H1 (cell line): ENCODE measurements around the gene MSTO1. TPM values are rescaled to one million over a fixed set of nuclear protein-coding genes. Genes with fewer than 3 reads are reported as not detected.

Source experiments
- CTCF ChIA-PET: fragments of 300-600 bp; sonication (Branson Sonifier 250); formaldehyde crosslinking; loops from one replicate; lab custom pipeline; 2021; ENCODE audit not compliant: partially characterized antibody; lab: Charles Lee
- POLR2A ChIA-PET: fragments of 300-600 bp; sonication (Branson Sonifier 250); formaldehyde crosslinking; loops from one replicate; lab custom pipeline; 2021; ENCODE audit warnings: inconsistent platforms; ENCODE audit not compliant: partially characterized antibody; lab: Charles Lee
- DNase-seq, 2 experiments: peaks; one replicate each; pipeline versions ENCODE4 v3.0.0 to v3.0.0-alpha.2; 2010 to 2022; ENCODE audit warnings: low spot score in 2 of 2, low read depth in 1 of 2, mixed read lengths in 1 of 2
- FAIRE-seq: peaks from 2 replicates; lab custom pipeline; 2011; peaks lifted over from hg19 to GRCh38; lab: Jason Lieb, UNC
- H2AFZ ChIP-seq: 2 replicates; pipeline ENCODE4 v1.8.1; 2012; ENCODE audit warnings: low read length, inconsistent platforms
- H2AK5ac ChIP-seq: 2 replicates; pipeline ENCODE4 v1.6.1; 2013; ENCODE audit warnings: low read depth, low read length
- H2BK120ac ChIP-seq: replicated peaks from 2 replicates; pipeline ENCODE3; 2013; ENCODE audit warnings: low read depth, low read length, inconsistent platforms
- H2BK12ac ChIP-seq: 2 replicates; pipeline ENCODE4 v1.6.1; 2013; ENCODE audit warnings: low read depth, low read length
- H2BK15ac ChIP-seq: 2 replicates; pipeline ENCODE4 v1.6.1; 2013; ENCODE audit warnings: low read length
- H2BK20ac ChIP-seq: 2 replicates; pipeline ENCODE4 v1.6.1; 2013; ENCODE audit warnings: low read length
- H2BK5ac ChIP-seq: 2 replicates; pipeline ENCODE4 v1.6.1; 2013; ENCODE audit warnings: low read depth, low read length
- H3K14ac ChIP-seq: 2 replicates; pipeline ENCODE4 v1.6.1; 2013; ENCODE audit warnings: inconsistent platforms; ENCODE audit not compliant: insufficient read length
- H3K18ac ChIP-seq: 2 replicates; pipeline ENCODE4 v1.6.1; 2013; ENCODE audit warnings: low read length; ENCODE audit errors: extremely low read depth
- H3K23ac ChIP-seq: 2 replicates; pipeline ENCODE4 v1.6.1; 2013; ENCODE audit warnings: inconsistent platforms; ENCODE audit not compliant: insufficient read length
- H3K23me2 ChIP-seq: 2 replicates; pipeline ENCODE4 v1.6.1; 2013; ENCODE audit warnings: low read depth, low read length
- H3K27ac ChIP-seq: 2 replicates; pipeline ENCODE4 v1.6.1; 2011; ENCODE audit warnings: low read depth, low read length, inconsistent platforms
- H3K27me3 ChIP-seq, 4 experiments: replicated peaks in 1 of 4; 1 replicate in 1 of 4; 2 replicates in 3 of 4; pipeline versions ENCODE4 v1.6.1 to v1.8.1; 2011 to 2013; ENCODE audit warnings: low read length in 3 of 4, mild to moderate bottlenecking in 3 of 4, inconsistent platforms in 2 of 4, mixed read lengths in 2 of 4, moderate library complexity in 1 of 4; ENCODE audit not compliant: control insufficient read depth in 3 of 4, insufficient read depth in 3 of 4; ENCODE audit errors: extremely low read depth in 1 of 4
- H3K36me3 ChIP-seq, 4 experiments: 2 replicates each; pipeline versions ENCODE4 v1.6.1 to v1.8.1; 2011 to 2013; ENCODE audit warnings: mild to moderate bottlenecking in 4 of 4, low read length in 3 of 4, moderate library complexity in 2 of 4, control low read depth in 1 of 4, inconsistent platforms in 1 of 4; ENCODE audit not compliant: insufficient read depth in 4 of 4, control insufficient read depth in 2 of 4
- H3K4ac ChIP-seq: replicated peaks from 2 replicates; pipeline ENCODE3; 2013; ENCODE audit warnings: low read length, low read depth, mixed read lengths, inconsistent platforms; ENCODE audit not compliant: insufficient read length
- H3K4me1 ChIP-seq, 4 experiments: replicated peaks in 1 of 4; 1 replicate in 1 of 4; 2 replicates in 3 of 4; pipeline versions ENCODE4 v1.6.1 to v1.8.1; 2011 to 2013; ENCODE audit warnings: low read length in 3 of 4, inconsistent platforms in 2 of 4, mixed read lengths in 1 of 4; ENCODE audit not compliant: insufficient read depth in 4 of 4, control insufficient read depth in 3 of 4
- H3K4me2 ChIP-seq, 2 experiments: 2 replicates each; pipeline versions ENCODE4 v1.6.1 to v1.8.1; 2011 to 2013; ENCODE audit warnings: low read depth in 2 of 2, low read length in 2 of 2, control low read depth in 1 of 2, inconsistent platforms in 1 of 2, mild to moderate bottlenecking in 1 of 2; ENCODE audit not compliant: insufficient read depth in 1 of 2
- H3K4me3 ChIP-seq, 4 experiments: fragments of 200-600, 300-600 bp in 1 of 4; sonication (generic), shearing (Covaris generic), sonication (Bioruptor Twin) in 1 of 4; 2 replicates each; pipeline versions ENCODE4 v1.5.1 to v1.8.1; 2011 to 2016; ENCODE audit warnings: low read length in 4 of 4, low read depth in 3 of 4, control low read depth in 2 of 4, inconsistent platforms in 2 of 4, mild to moderate bottlenecking in 2 of 4, mixed read lengths in 1 of 4, moderate library complexity in 1 of 4; ENCODE audit not compliant: insufficient read depth in 2 of 4; ENCODE audit errors: extremely low read depth in 1 of 4
- H3K56ac ChIP-seq: replicated peaks from 2 replicates; pipeline ENCODE3; 2013; ENCODE audit warnings: low read depth, mild to moderate bottlenecking, mixed read lengths, low read length, inconsistent platforms; ENCODE audit not compliant: insufficient read length
- H3K79me1 ChIP-seq: 2 replicates; pipeline ENCODE4 v1.6.1; 2013; ENCODE audit warnings: low read depth, low read length, control low read depth
- H3K79me2 ChIP-seq, 2 experiments: 2 replicates each; pipeline versions ENCODE4 v1.6.1 to v1.8.1; 2012 to 2013; ENCODE audit warnings: low read length in 2 of 2, mild to moderate bottlenecking in 2 of 2, inconsistent platforms in 1 of 2; ENCODE audit not compliant: insufficient read depth in 2 of 2, control insufficient read depth in 1 of 2
- H3K9ac ChIP-seq, 4 experiments: replicated peaks in 1 of 4; 1 replicate in 1 of 4; 2 replicates in 3 of 4; pipeline versions ENCODE4 v1.6.1 to v1.8.1; 2011 to 2013; ENCODE audit warnings: low read depth in 3 of 4, low read length in 3 of 4, control low read depth in 2 of 4, mild to moderate bottlenecking in 2 of 4, moderate library complexity in 2 of 4, inconsistent platforms in 1 of 4; ENCODE audit errors: extremely low read depth in 1 of 4
- H3K9me3 ChIP-seq, 2 experiments: 2 replicates each; pipeline versions ENCODE4 v1.6.1 to v1.8.1; 2012 to 2013; ENCODE audit warnings: mild to moderate bottlenecking in 2 of 2, moderate library complexity in 2 of 2, control low read depth in 1 of 2, inconsistent platforms in 1 of 2, low read depth in 1 of 2, low read length in 1 of 2, mixed read lengths in 1 of 2; ENCODE audit not compliant: insufficient read depth in 2 of 2
- H4K20me1 ChIP-seq, 2 experiments: replicated peaks in 1 of 2; 2 replicates each; pipeline versions ENCODE3 to v1.8.1; 2011 to 2013; ENCODE audit warnings: inconsistent platforms in 2 of 2, low read length in 2 of 2, mild to moderate bottlenecking in 1 of 2; ENCODE audit not compliant: insufficient read depth in 2 of 2, control insufficient read depth in 1 of 2
- H4K5ac ChIP-seq: 2 replicates; pipeline ENCODE4 v1.6.1; 2013; ENCODE audit warnings: low read length, low read depth, mixed read lengths, inconsistent platforms; ENCODE audit not compliant: insufficient read length
- H4K8ac ChIP-seq: 2 replicates; pipeline ENCODE4 v1.8.0; 2013; ENCODE audit warnings: mild to moderate bottlenecking, moderate library complexity, low read length, inconsistent platforms; ENCODE audit not compliant: insufficient read depth; ENCODE audit errors: extremely low read depth
- H4K91ac ChIP-seq: replicated peaks from 2 replicates; pipeline ENCODE3; 2013; ENCODE audit warnings: low read length, mixed read lengths, inconsistent platforms; ENCODE audit not compliant: insufficient read length
- BRCA1 ChIP-seq: IDR thresholded peaks from 2 replicates; pipeline ENCODE4 v1.6.1; 2012; ENCODE audit warnings: low read depth, low read length, improper control_type of control experiment
- EGR1 ChIP-seq: IDR thresholded peaks from 2 replicates; pipeline ENCODE4 v1.6.1; 2011; ENCODE audit warnings: low read depth, low read length, borderline replicate concordance
- EP300 ChIP-seq, 2 experiments: IDR thresholded peaks; 1 replicate in 1 of 2; 2 replicates in 1 of 2; pipeline ENCODE4 v1.6.1; 2011 to 2012; ENCODE audit warnings: low read depth in 2 of 2, low read length in 2 of 2, mild to moderate bottlenecking in 2 of 2, borderline replicate concordance in 1 of 2, inconsistent platforms in 1 of 2, moderate library complexity in 1 of 2
- FOSL1 ChIP-seq: IDR thresholded peaks from 2 replicates; pipeline ENCODE4 v1.6.1; 2011; ENCODE audit warnings: mild to moderate bottlenecking, low read depth, low read length, moderate library complexity; ENCODE audit not compliant: insufficient read depth
- GTF2F1 ChIP-seq: IDR thresholded peaks from 2 replicates; pipeline ENCODE4 v1.6.1; 2012; ENCODE audit warnings: low read depth, low read length, improper control_type of control experiment, borderline replicate concordance
- HDAC6 ChIP-seq: IDR thresholded peaks from one replicate; pipeline ENCODE4 v1.7.1; 2012; ENCODE audit warnings: low read depth, mild to moderate bottlenecking, inconsistent platforms, low read length, moderate library complexity
- KDM1A ChIP-seq: fragments of 200-600, 300-600 bp; sonication (generic); IDR thresholded peaks from 2 replicates; pipeline ENCODE4 v1.7.1; 2016; ENCODE audit warnings: mild to moderate bottlenecking, low read length, borderline replicate concordance
- POLR2A ChIP-seq, 2 experiments: IDR thresholded peaks; 1 replicate in 1 of 2; 2 replicates in 1 of 2; pipeline ENCODE4 v1.6.1; 2011; ENCODE audit warnings: low read depth in 2 of 2, low read length in 2 of 2, mild to moderate bottlenecking in 2 of 2; ENCODE audit errors: control extremely low read depth in 1 of 2
- RAD21 ChIP-seq, 2 experiments: IDR thresholded peaks in 1 of 2; conservative IDR thresholded peaks in 1 of 2; 2 replicates each; pipeline ENCODE4 v1.6.1; 2011; ENCODE audit warnings: low read depth in 2 of 2, low read length in 2 of 2, improper control_type of control experiment in 1 of 2, inconsistent platforms in 1 of 2, mild to moderate bottlenecking in 1 of 2, moderate library complexity in 1 of 2
- WGBS, 2 experiments: shearing (Covaris generic) in 1 of 2; methylation state at CpG; one replicate each; pipeline versions ENCODE4 v1.1.6 to v1.1.7; 2013 to 2015; ENCODE audit warnings: low lambda C conversion rate in 2 of 2, mixed read lengths in 2 of 2, inconsistent platforms in 1 of 2, low coverage in 1 of 2, missing lambda C conversion rate in 1 of 2; ENCODE audit not compliant: insufficient replicate concordance in 2 of 2, insufficient coverage in 1 of 2, insufficient read length in 1 of 2; ENCODE audit errors: extremely low coverage in 1 of 2, missing lambda C conversion rate in 1 of 2; 5-methylcytosine and 5-hydroxymethylcytosine counted together
- polyA plus RNA-seq, 7 experiments: library from polyadenylated mRNA; depleted of rRNA in 3 of 7; stranded (reverse) in 5 of 7; unstranded in 2 of 7; fragments of >200 nt in 5 of 7; fragments of 200-250 nt in 2 of 7; gene quantifications; 1 replicate in 5 of 7; 2 replicates in 1 of 7; 4 replicates in 1 of 7; pipeline versions ENCODE4 v1.2.1 to v1.2.3, GENCODE V29; 2011 to 2013; ENCODE audit warnings: missing spikeins in 2 of 7, mixed read lengths in 2 of 7
- total RNA-seq: library from RNA; stranded (reverse); fragmentation: NEBNext Ultra II Directional; extraction: Animal tissue kit (Norgen Biotek cat#: 25700); gene quantifications from 2 replicates; pipeline ENCODE4 v1.2.1, GENCODE V29; 2021

The MSTO1 gene
- total and polyA plus RNA-seq, 2 of the 8 experiments (the other 6 are each of a cell fraction or from before 2014, with no cell fraction given), result 40.5 to 51.0 TPM

- H3K23ac ChIP-seq, result no peak overlapping the region
- peak; percentile 75 for FAIRE-seq
- TF ChIP-seq EGR1 (no peak), POLR2A (IDR thresholded peaks at IDR 0.05; ENCODE audit: control extremely low read depth in 1 of 2, low read depth in 2 of 2, low read length in 2 of 2) (no peak), BRCA1 (no peak), HDAC6 (no peak), FOSL1 (no peak), KDM1A (peak; percentile 78; the same call in 1 of the 2 replicates), GTF2F1 (no peak), EP300 (IDR thresholded peaks at IDR 0.05; ENCODE audit: borderline replicate concordance in 1 of 2, low read depth in 2 of 2, low read length in 2 of 2) (no peak), RAD21 (IDR thresholded peaks at IDR 0.05 in 1 of 2, conservative IDR thresholded peaks at IDR 0.05 in 1 of 2; ENCODE audit: low read depth in 2 of 2, low read length in 2 of 2) (peak; percentile 74 to 79)
Measured at GRCh38 chr1:155591770-155592169, 18.2 kb upstream of the MSTO1 start.

More at GRCh38 chr1:155591770-155592169, 18.2 kb upstream of the MSTO1 start:
- Histone ChIP-seq H2BK12ac (no peak overlapping the region), H3K4me3 (no peak overlapping the region), H3K36me3 (no peaks in the 10 kb centered on the region), H3K27me3 (no peaks in the 10 kb centered on the region), H2BK5ac (no peak overlapping the region), H3K56ac (no peak overlapping the region), H4K20me1 (no peaks in the 10 kb centered on the region), H4K5ac (no peak overlapping the region), H3K27ac (no peak overlapping the region), H3K79me1 (no peaks in the 10 kb centered on the region), H2AFZ (no peak overlapping the region), H4K8ac (no peak overlapping the region), H4K91ac (no peak overlapping the region), H2BK120ac (no peak overlapping the region), H3K9me3 (no peaks in the 10 kb centered on the region), H3K23me2 (no peaks in the 10 kb centered on the region), H3K18ac (no peak overlapping the region), H3K79me2 (no peaks in the 10 kb centered on the region), H3K4ac (no peak overlapping the region), H3K9ac (no peak overlapping the region), H3K4me2 (no peak overlapping the region), H2BK15ac (no peak overlapping the region), H3K14ac (no peak overlapping the region), H2AK5ac (no peak overlapping the region), H3K4me1 (no peaks in the 10 kb centered on the region; a peak in 1 of 7 replicates), H2BK20ac (no peak overlapping the region)
- no peak for DNase-seq
- WGBS, 2 experiments, result 69% methylated on average over 6 of the region's 6 CpGs; no CpG with 5 or more reads in 1 of the 2 experiments
- ChIA-PET POLR2A (no interaction called here), CTCF (interaction anchor here (0.6 to 5.2 kb wide), 11 partner anchors 18 to 417 kb away, joined by 3 to 22 read pairs (median 3); no protein-coding TSS in a partner anchor)
